Measurements from ENCODE around the gene SLC2A8. TPM values are rescaled to one million over a fixed set of nuclear protein-coding genes. Genes with fewer than 3 reads are reported as not detected.

The SLC2A8 gene
- total RNA-seq, 1 experiment from 2014 or later: 55.7 TPM

- Histone ChIP-seq H3K9me3 (ENCODE audit: control insufficient read depth, insufficient read depth, low read depth, low read length) (no peaks in the 10 kb centered on the region), H3K36me3 (ENCODE audit: control insufficient read depth, insufficient read depth, low read length) (no peaks in the 10 kb centered on the region), H3K27ac (ENCODE audit: low read length) (no peak overlapping the region), H3K4me1 (ENCODE audit: control insufficient read depth, insufficient read depth, low read length) (no peaks in the 10 kb centered on the region), H3K27me3 (ENCODE audit: control insufficient read depth, insufficient read depth, low read length) (no peaks in the 10 kb centered on the region), H3K4me3 (ENCODE audit: low read depth in 2 of 2, low read length in 2 of 2) (no peak overlapping the region)
- intact Hi-C loops (cut with micrococcal nuclease; ENCODE audit: unreplicated experiment): no loop called here
- TF ChIP-seq CTCF (IDR thresholded peaks at IDR 0.05) (no peak), POLR2AphosphoS5 (IDR thresholded peaks at IDR 0.05; ENCODE audit: low read depth, low read length) (no peak), REST (IDR thresholded peaks at IDR 0.05; ENCODE audit: insufficient read depth in 1 of 2, low read depth in 2 of 2, low read length in 1 of 2) (no peak), SIN3A (IDR thresholded peaks at IDR 0.05; ENCODE audit: borderline replicate concordance, insufficient read depth, low read depth, low read length) (no peak), TCF7L2 (IDR thresholded peaks at IDR 0.05; ENCODE audit: low read depth, low read length) (no peak)
- POLR2A ChIA-PET: no interaction called here
- in situ Hi-C loops (cut with HindIII; ENCODE audit: low pct_unique_long_range_greater_than_20kb, low sequenced_read_pairs): no loop called here
- ATAC-seq (no peak), DNase-seq (ENCODE audit: low read depth, low spot score) (no peak)
- no TSS peak for BruUV-seq (replicated peaks)
- CTCF ChIA-PET: no interaction called here
Measured at GRCh38 chr9:127356906-127357305, 40.1 kb upstream of the SLC2A8 start.

- no TSS peak for BruUV-seq (replicated peaks)
- TF ChIP-seq SIN3A (IDR thresholded peaks at IDR 0.05; ENCODE audit: borderline replicate concordance, insufficient read depth, low read depth, low read length) (no peak), CTCF (IDR thresholded peaks at IDR 0.05) (no peak), TCF7L2 (IDR thresholded peaks at IDR 0.05; ENCODE audit: low read depth, low read length) (no peak), REST (IDR thresholded peaks at IDR 0.05; ENCODE audit: insufficient read depth in 1 of 2, low read depth in 2 of 2, low read length in 1 of 2) (no peak), POLR2AphosphoS5 (IDR thresholded peaks at IDR 0.05; ENCODE audit: low read depth, low read length) (no peak)
- Histone ChIP-seq H3K27me3 (ENCODE audit: control insufficient read depth, insufficient read depth, low read length) (no peaks in the 10 kb centered on the region), H3K9me3 (ENCODE audit: control insufficient read depth, insufficient read depth, low read depth, low read length) (no peaks in the 10 kb centered on the region), H3K4me1 (ENCODE audit: control insufficient read depth, insufficient read depth, low read length) (no peaks in the 10 kb centered on the region), H3K4me3 (ENCODE audit: low read depth in 2 of 2, low read length in 2 of 2) (no peak overlapping the region), H3K27ac (ENCODE audit: low read length) (no peak overlapping the region), H3K36me3 (ENCODE audit: control insufficient read depth, insufficient read depth, low read length) (no peaks in the 10 kb centered on the region)
- in situ Hi-C loops (cut with HindIII; ENCODE audit: low pct_unique_long_range_greater_than_20kb, low sequenced_read_pairs): no loop called here
- POLR2A ChIA-PET: no interaction called here
- CTCF ChIA-PET: no interaction called here
- intact Hi-C loops (cut with micrococcal nuclease; ENCODE audit: unreplicated experiment): no loop called here
- no peak for ATAC-seq
- DNase-seq (ENCODE audit: low read depth, low spot score): no peak
Measured at GRCh38 chr9:127358023-127358535, 38.9 kb upstream of the SLC2A8 start.

Data from Panc1 (cell line).